ENCODE data around the gene HHIPL1. TPM values are rescaled to one million over a fixed set of nuclear protein-coding genes. Genes with fewer than 3 reads are reported as not detected.

The HHIPL1 gene
- 5.0 and 9.3 TPM in 2 replicates for total RNA-seq

GRCh38 chr14:99644723-99645544, at the start of gene HHIPL1:
TSS of gene HHIPL1 (plus strand) at chr14:99645129. CDS start at chr14:99645208, 79 bp downstream.

DNA sequence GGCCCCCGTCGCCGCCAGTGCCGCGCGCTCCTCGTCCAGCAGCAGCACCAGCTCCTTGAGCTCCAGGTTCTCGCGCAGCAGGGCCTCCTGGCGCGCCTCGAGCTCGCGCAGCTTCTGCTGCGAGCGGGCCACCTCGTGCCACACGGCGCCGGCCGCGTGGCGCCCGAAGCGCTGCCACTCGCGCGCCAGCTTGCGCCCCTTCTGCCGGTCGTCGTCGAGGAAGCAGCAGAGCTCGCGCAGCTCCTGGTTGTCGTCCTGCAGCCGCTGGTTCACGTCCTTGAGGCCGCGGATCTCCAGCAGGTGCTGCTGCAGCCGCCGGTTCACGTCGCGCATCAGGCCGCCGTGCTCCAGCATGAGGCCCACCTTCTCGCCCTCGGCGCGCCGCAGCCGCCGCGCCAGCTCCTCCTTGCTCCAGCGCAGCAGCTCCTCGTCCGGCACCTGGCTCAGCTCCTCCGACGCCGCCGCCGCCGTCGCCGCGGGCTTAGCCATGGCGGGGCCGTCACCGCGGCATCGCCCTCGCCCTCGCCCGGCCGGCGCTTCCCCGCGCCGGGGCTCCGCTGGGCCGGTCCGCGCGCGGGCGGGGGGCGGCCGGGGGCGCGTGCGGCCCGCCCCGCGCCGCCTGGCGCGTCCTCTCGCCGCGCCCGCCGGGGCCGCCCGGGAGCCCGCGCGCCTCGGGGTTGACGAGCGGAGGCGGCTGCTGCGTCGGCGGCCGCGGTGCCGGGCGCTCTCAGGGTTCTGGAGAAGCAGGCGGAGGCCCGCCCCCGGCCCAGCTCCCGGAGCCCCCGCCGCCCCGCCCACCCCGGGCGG, 41.3 kb upstream of the HHIPL1 start, which contains the start of gene CCDC85C:
TSS of gene CCDC85C (minus strand) at position 737 of the 807 bp plus-strand sequence. CDS start at position 489, 248 bp downstream.

DNA sequence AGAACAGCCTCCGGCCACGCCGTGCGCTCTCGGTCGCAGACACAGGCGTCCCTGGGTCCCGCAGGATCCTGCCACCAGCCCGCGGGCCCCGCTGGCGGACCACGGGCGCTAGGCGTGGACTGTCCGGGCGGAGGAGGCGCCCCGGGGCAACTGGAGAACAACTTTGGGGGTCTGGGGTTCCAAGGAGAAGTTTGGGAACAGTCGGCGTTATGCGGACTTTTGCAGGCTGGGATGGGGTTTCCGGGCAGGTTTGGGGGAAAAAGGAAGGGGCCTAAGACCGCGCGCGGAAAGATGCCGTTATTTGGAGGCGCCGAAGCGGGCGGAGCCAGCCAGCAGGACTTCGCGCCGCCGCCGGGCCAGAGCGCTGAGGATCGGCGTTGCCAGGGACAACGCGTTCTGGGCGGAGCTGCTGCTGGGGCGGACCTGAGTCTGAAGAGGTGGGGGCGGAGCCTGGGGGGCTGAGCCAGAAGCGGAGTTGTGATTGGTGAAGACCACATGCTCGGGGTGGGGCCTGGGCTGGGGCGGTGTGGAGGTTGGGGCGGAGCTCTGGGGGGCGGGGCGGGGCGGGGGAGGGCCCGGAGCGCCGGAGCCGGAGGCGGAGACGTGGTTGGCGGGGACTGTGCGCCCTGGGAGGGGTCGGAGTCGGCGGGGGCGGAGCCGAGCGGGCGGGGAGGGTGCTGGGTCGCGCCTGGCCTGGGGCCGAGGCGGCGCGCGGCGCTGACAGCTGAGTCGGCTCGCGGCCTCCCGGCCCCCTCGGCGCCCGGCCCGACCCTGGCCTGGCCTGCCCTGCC, 38.9 kb downstream of the HHIPL1 start, which contains the start of gene CYP46A1:
TSS of gene CYP46A1 (plus strand) at position 680 of the 791 bp plus-strand sequence. CDS start 120 bp downstream, outside the sequence.

Other genes with a start within 250 kb of the HHIPL1 start
- 59.2 and 75.3 TPM in 2 replicates for gene SETD3, start 164.3 kb upstream of the HHIPL1 start, total RNA-seq
- gene CCNK, start 163.7 kb upstream of the HHIPL1 start, total RNA-seq = 21.7 and 29.3 TPM in 2 replicates
- 3.7 and 7.7 TPM in 2 replicates for gene CCDC85C, start 40.9 kb upstream of the HHIPL1 start, total RNA-seq
- 0.38 and 0.56 TPM in 2 replicates for gene CYP46A1, start 39.2 kb downstream of the HHIPL1 start, total RNA-seq
- 27.2 and 27.9 TPM in 2 replicates for gene EML1, start 148.3 kb downstream of the HHIPL1 start, total RNA-seq